Lower lobe of right lung (tissue), 2 donors: ENCODE measurements around the gene TENT5C. TPM values are rescaled to one million over a fixed set of nuclear protein-coding genes. Genes with fewer than 3 reads are reported as not detected.
A peak's percentile ranks its signal among the peaks of the same experiment; 100 is the strongest.

Source experiments
- ATAC-seq, 2 donors: fragments of 200-7000 bp; cut with Tn5 transposase; one replicate each; pipeline ENCODE4 v1.9.1; 2020 to 2022; ENCODE audit warnings: mild to moderate bottlenecking in 2 of 2, moderate library complexity in 2 of 2
- DNase-seq: peaks from one replicate; pipeline ENCODE4 v3.0.0-alpha.2; 2020
- H3K27ac ChIP-seq: fragments of 200-600 bp; one replicate; pipeline ENCODE4 v1.8.0; 2022
- H3K27me3 ChIP-seq: fragments of 200-600 bp; one replicate; pipeline ENCODE4 v1.8.0; 2022; ENCODE audit warnings: low read depth
- H3K36me3 ChIP-seq: fragments of 200-600 bp; one replicate; pipeline ENCODE4 v1.8.0; 2022; ENCODE audit warnings: mild to moderate bottlenecking
- H3K4me1 ChIP-seq: fragments of 200-600 bp; one replicate; pipeline ENCODE4 v1.8.0; 2022
- H3K4me3 ChIP-seq: fragments of 200-600 bp; one replicate; pipeline ENCODE4 v1.8.0; 2022; ENCODE audit warnings: mild to moderate bottlenecking
- H3K9me3 ChIP-seq: fragments of 200-600 bp; one replicate; pipeline ENCODE4 v1.8.0; 2022
- intact Hi-C: fragments of 100-400 bp; cut with DNase I; formaldehyde crosslinking; loops from one replicate; pipeline ENCODE4 v1.11.0; 2022
- total RNA-seq: library from RNA; stranded (reverse); fragmentation: NEBNext Ultra II Directional; extraction: Animal tissue kit (Norgen Biotek cat#: 25700); gene quantifications from one replicate; pipeline ENCODE4 v1.2.1, GENCODE V29; 2021
- TF ChIP-seq, protein P1 (sequence below): fragments of 200-600 bp; IDR thresholded peaks from one replicate; pipeline ENCODE4 v1.8.0; 2022; ENCODE audit warnings: antibody characterized with exemption, mild to moderate bottlenecking
- donor health status: DM: no; HTN: yes; CAD: no; lungs with severe emphysema.

Gene TENT5C
- total RNA-seq, 1 donor from 2014 or later, result 23.2 TPM

DNA sequence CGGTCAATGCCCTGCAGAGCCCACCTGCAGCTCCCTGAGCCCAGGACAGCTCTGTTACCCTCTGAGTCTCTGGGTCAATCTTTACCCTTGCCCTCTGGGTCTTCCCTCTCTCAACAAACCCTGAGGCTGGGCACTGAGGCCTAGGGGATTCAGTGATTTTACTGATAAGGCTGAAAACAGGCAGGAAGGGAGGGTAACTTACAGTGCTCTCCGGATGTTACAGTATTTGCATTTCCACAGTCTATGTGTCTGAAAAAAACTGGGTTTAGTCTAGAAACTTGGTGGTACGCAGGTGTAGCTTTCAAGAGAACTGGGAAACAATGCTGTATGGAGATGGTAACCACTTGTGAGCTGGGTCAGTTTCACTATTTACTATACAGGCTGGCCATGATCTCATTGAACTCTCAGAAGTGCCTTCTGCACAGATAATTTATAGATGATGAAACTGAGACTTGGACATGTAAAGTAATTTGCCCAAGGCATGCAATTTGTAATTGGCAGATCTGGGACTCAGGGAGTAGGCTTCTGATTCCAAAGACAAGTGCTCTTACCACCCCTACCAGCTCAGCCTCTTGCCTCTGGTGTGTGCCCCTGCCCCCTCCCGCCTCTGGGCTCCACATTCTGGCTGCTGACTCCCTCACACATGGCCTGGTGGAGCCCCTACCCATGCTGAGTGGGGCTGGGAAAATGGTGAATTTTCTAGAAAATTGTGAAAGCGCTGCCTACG lies 48.8 kb downstream of the TENT5C start:
- no peak overlapping the region for H3K27ac ChIP-seq
- intact Hi-C loops, result no loop called here

DNA sequence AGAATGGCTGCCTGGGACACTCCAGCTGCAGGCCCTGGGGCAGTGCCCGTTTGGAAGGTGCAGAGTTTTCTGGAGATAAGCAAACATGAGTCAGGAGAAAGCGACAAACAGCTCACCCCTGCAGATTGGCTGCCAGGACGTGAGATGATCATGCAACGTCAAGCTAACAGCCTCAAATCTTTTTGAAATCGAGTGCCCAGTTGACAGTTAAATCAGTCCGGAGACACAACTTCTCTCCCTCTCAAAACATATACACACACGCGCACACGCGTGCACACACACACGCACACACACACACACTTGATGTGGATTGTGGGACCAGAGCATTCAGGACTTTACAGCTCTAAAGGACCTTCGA lies 49.4 kb downstream of the TENT5C start:
- no peaks in the 10 kb centered on the region for H3K27me3 ChIP-seq
- intact Hi-C loops, result no loop called here
- H3K4me3 ChIP-seq, result no peak overlapping the region
- no peak for DNase-seq
- no peak overlapping the region for H3K27ac ChIP-seq
- H3K9me3 ChIP-seq, result no peaks in the 10 kb centered on the region
- no peaks in the 10 kb centered on the region for H3K36me3 ChIP-seq
- TF ChIP-seq, protein P1, sequence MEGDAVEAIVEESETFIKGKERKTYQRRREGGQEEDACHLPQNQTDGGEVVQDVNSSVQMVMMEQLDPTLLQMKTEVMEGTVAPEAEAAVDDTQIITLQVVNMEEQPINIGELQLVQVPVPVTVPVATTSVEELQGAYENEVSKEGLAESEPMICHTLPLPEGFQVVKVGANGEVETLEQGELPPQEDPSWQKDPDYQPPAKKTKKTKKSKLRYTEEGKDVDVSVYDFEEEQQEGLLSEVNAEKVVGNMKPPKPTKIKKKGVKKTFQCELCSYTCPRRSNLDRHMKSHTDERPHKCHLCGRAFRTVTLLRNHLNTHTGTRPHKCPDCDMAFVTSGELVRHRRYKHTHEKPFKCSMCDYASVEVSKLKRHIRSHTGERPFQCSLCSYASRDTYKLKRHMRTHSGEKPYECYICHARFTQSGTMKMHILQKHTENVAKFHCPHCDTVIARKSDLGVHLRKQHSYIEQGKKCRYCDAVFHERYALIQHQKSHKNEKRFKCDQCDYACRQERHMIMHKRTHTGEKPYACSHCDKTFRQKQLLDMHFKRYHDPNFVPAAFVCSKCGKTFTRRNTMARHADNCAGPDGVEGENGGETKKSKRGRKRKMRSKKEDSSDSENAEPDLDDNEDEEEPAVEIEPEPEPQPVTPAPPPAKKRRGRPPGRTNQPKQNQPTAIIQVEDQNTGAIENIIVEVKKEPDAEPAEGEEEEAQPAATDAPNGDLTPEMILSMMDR, result no peak
- peak in 1 of 2 donors; percentile 43 for ATAC-seq
- H3K4me1 ChIP-seq, result peaks cover 37% of the 10 kb centered on the region

More for the DNA sequence above, 48.8 kb downstream of the TENT5C start:
- H3K27me3 ChIP-seq, result no peaks in the 10 kb centered on the region
- no peak overlapping the region for H3K4me3 ChIP-seq
- ATAC-seq, result peak in 1 of 2 donors; percentile 5
- no peak for DNase-seq
- no peaks in the 10 kb centered on the region for H3K36me3 ChIP-seq
- TF ChIP-seq, protein P1, result no peak
- H3K4me1 ChIP-seq, result peaks cover 33% of the 10 kb centered on the region
- no peaks in the 10 kb centered on the region for H3K9me3 ChIP-seq

DNA sequence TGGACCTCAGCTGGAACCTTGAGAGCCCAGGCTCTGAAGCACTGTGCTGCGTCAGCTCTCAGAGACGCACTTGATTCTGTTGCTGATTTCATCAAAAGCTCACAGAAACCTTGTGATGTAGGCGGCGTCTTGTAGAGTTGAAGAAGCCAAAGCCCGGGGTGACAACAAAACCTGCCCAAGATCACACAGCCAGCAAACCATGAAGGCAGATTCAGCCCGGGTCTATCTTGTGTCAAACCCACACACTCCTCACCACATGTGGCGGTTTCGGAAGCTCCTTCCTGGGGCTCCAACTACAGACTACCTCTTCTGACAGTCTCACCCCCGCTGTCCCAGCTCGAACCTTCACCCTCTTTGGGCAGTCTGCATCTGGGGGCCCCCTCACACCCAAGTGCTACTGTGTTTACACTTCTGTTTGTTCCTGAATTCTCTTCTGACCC lies 50.4 kb downstream of the TENT5C start:
- DNase-seq (no peak), ATAC-seq (peak; percentile 51 to 55)
- peaks cover 37% of the 10 kb centered on the region for H3K4me1 ChIP-seq
- no peak overlapping the region for H3K27ac ChIP-seq
- no peaks in the 10 kb centered on the region for H3K36me3 ChIP-seq
- TF ChIP-seq, protein P1, result no peak
- H3K4me3 ChIP-seq, result no peak overlapping the region
- intact Hi-C loops, result no loop called here
- no peaks in the 10 kb centered on the region for H3K9me3 ChIP-seq
- no peaks in the 10 kb centered on the region for H3K27me3 ChIP-seq

DNA sequence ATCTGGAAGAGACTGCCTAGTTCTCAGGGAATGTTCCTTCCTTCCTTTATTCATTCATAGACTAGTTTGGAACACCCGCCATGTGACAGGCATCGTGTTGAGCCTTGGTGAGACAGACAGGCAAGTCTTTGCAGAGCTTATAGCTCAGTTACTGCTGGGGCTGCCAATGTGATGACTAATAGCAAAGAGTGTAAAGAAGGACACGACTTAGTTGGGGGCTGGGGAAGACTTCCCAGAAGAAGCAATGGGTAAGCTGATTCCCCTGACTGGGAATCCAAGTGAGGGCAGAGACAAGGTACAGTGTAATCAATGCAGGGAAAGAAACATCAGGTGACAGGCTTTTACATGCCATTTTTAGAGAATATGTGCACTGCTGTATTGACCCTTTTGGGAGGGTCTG lies 51.2 kb downstream of the TENT5C start:
- intact Hi-C loops, result no loop called here
- TF ChIP-seq, protein P1, result no peak

DNA sequence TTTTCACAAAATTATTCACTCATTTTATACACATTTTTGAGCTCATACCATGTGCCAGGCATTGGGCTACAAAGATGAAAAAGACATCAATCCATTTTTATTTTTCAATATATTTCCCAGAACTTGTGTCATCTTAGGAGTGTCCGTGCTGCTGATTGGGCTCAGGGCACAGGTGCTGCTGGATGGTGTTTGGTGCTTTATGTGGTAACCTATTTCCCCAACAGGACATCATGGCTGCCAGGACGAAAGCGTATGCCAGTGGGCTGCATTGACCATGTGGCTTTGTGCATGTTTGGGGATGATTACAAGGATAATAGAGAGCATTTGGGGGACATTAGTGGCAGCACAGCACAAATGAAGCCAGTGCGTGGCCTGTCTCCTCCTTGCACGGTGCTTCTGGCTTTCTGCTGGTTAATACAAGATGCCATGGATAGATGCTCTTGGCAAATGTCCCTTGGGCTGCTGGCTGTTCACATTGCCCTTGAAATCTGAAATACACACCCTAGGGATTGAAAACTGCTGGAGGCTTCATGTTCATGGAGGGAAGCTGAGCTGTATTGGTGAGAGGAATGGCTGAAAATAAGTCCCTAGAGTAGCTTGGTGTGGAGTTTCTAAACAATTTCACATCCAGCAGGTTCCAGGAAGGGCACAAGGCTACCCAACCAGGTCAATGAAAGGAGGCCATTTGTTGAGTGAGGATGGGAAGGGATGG lies 52.3 kb downstream of the TENT5C start:
- Histone ChIP-seq H3K36me3 (no peaks in the 10 kb centered on the region), H3K27ac (no peak overlapping the region), H3K9me3 (no peaks in the 10 kb centered on the region), H3K27me3 (no peaks in the 10 kb centered on the region), H3K4me1 (peaks cover 36% of the 10 kb centered on the region), H3K4me3 (no peak overlapping the region)
- TF ChIP-seq, protein P1, result no peak
- intact Hi-C loops, result no loop called here
- no peak for ATAC-seq
- no peak for DNase-seq

More for the DNA sequence above, 51.2 kb downstream of the TENT5C start:
- ATAC-seq, result no peak
- no peak for DNase-seq
- H3K27ac ChIP-seq, result no peak overlapping the region
- peaks cover 37% of the 10 kb centered on the region for H3K4me1 ChIP-seq
- no peak overlapping the region for H3K4me3 ChIP-seq
- no peaks in the 10 kb centered on the region for H3K9me3 ChIP-seq
- no peaks in the 10 kb centered on the region for H3K27me3 ChIP-seq
- H3K36me3 ChIP-seq, result no peaks in the 10 kb centered on the region
